ENCODE measurements around the gene CHRDL1. TPM values are rescaled to one million over a fixed set of nuclear protein-coding genes. Genes with fewer than 3 reads are reported as not detected.

CHRDL1 gene
- total and polyA plus RNA-seq, 4 experiments from 2014 or later = not detected

- Histone ChIP-seq H3K4me3 (ENCODE audit: low read length in 2 of 2) (no peak overlapping the region), H3K27me3 (ENCODE audit: insufficient read depth, low read length) (no peaks in the 10 kb centered on the region), H3K9me3 (ENCODE audit: control insufficient read depth in 1 of 2, low read length in 2 of 2) (no peaks in the 10 kb centered on the region), H3K27ac (ENCODE audit: low read depth, low read length) (no peak overlapping the region), H3K36me3 (ENCODE audit: insufficient read depth, low read length) (no peaks in the 10 kb centered on the region), H3K4me1 (ENCODE audit: insufficient read depth, low read length) (no peaks in the 10 kb centered on the region)
- ChIA-PET CTCF (ENCODE audit: partially characterized antibody) (no interaction called here), POLR2A (ENCODE audit: partially characterized antibody) (no interaction called here)
- Mint-ChIP-seq H3K9me3 (peaks cover 0 to 14% (median 4%) of the 10 kb centered on the region in 8 donors), H3K4me3 (no peak overlapping the region), H3K36me3 (no peaks in the 10 kb centered on the region), H3K4me1 (no peaks in the 10 kb centered on the region), H3K27ac (no peak overlapping the region), H3K27me3 (no peaks in the 10 kb centered on the region)
- intact Hi-C loops (cut with micrococcal nuclease) = no loop called here
- no peak for DNase-seq
Observed at GRCh38 chrX:110758781-110759422, 36.7 kb downstream of the CHRDL1 start.

- intact Hi-C loops (cut with micrococcal nuclease) = no loop called here
- H3K4me1 Mint-ChIP-seq = no peaks in the 10 kb centered on the region
- H3K27ac Mint-ChIP-seq = no peak overlapping the region
- Histone ChIP-seq H3K27me3 (ENCODE audit: insufficient read depth, low read length) (no peaks in the 10 kb centered on the region), H3K27ac (ENCODE audit: low read depth, low read length) (no peak overlapping the region), H3K36me3 (ENCODE audit: insufficient read depth, low read length) (no peaks in the 10 kb centered on the region), H3K4me3 (ENCODE audit: low read length in 2 of 2) (no peak overlapping the region), H3K4me1 (ENCODE audit: insufficient read depth, low read length) (no peaks in the 10 kb centered on the region), H3K9me3 (ENCODE audit: control insufficient read depth in 1 of 2, low read length in 2 of 2) (no peaks in the 10 kb centered on the region)
- no peak overlapping the region for H3K4me3 Mint-ChIP-seq
- DNase-seq = no peak
- H3K36me3 Mint-ChIP-seq = no peaks in the 10 kb centered on the region
- POLR2A ChIA-PET (ENCODE audit: partially characterized antibody) = no interaction called here
- peaks cover 0 to 10% (median 1%) of the 10 kb centered on the region in 8 donors for H3K9me3 Mint-ChIP-seq
- CTCF ChIA-PET (ENCODE audit: partially characterized antibody) = no interaction called here
- no peaks in the 10 kb centered on the region for H3K27me3 Mint-ChIP-seq
Observed at GRCh38 chrX:110755611-110756010, 40.0 kb downstream of the CHRDL1 start.

- H3K4me3 Mint-ChIP-seq = no peak overlapping the region
- H3K27ac Mint-ChIP-seq = no peak overlapping the region
- H3K27me3 Mint-ChIP-seq = no peaks in the 10 kb centered on the region
- POLR2A ChIA-PET (ENCODE audit: partially characterized antibody) = no interaction called here
- intact Hi-C loops (cut with micrococcal nuclease) = no loop called here
- Histone ChIP-seq H3K4me3 (ENCODE audit: low read length in 2 of 2) (no peak overlapping the region), H3K27me3 (ENCODE audit: insufficient read depth, low read length) (no peaks in the 10 kb centered on the region), H3K27ac (ENCODE audit: low read depth, low read length) (no peak overlapping the region), H3K4me1 (ENCODE audit: insufficient read depth, low read length) (no peaks in the 10 kb centered on the region), H3K36me3 (ENCODE audit: insufficient read depth, low read length) (no peaks in the 10 kb centered on the region), H3K9me3 (ENCODE audit: control insufficient read depth in 1 of 2, low read length in 2 of 2) (no peaks in the 10 kb centered on the region)
- DNase-seq = no peak
- H3K9me3 Mint-ChIP-seq = peaks cover 0 to 10% (median 1%) of the 10 kb centered on the region in 8 donors
- CTCF ChIA-PET (ENCODE audit: partially characterized antibody) = no interaction called here
- H3K36me3 Mint-ChIP-seq = no peaks in the 10 kb centered on the region
- H3K4me1 Mint-ChIP-seq = no peaks in the 10 kb centered on the region
Observed at GRCh38 chrX:110755061-110755460, 40.6 kb downstream of the CHRDL1 start.

- DNase-seq = no peak
- POLR2A ChIA-PET (ENCODE audit: partially characterized antibody) = no interaction called here
- no peak overlapping the region for H3K27ac ChIP-seq (ENCODE audit: low read depth, low read length)
- CTCF ChIA-PET (ENCODE audit: partially characterized antibody) = no interaction called here
- H3K9me3 ChIP-seq (ENCODE audit: control insufficient read depth in 1 of 2, low read length in 2 of 2) = no peaks in the 10 kb centered on the region
- no peaks in the 10 kb centered on the region for H3K36me3 ChIP-seq (ENCODE audit: insufficient read depth, low read length)
- Mint-ChIP-seq H3K4me3 (no peak overlapping the region), H3K4me1 (no peaks in the 10 kb centered on the region), H3K9me3 (no peaks in the 10 kb centered on the region), H3K36me3 (no peaks in the 10 kb centered on the region), H3K27ac (no peak overlapping the region), H3K27me3 (no peaks in the 10 kb centered on the region)
- no peak overlapping the region for H3K4me3 ChIP-seq (ENCODE audit: low read length in 2 of 2)
- H3K27me3 ChIP-seq (ENCODE audit: insufficient read depth, low read length) = no peaks in the 10 kb centered on the region
- intact Hi-C loops (cut with micrococcal nuclease) = no loop called here
- no peaks in the 10 kb centered on the region for H3K4me1 ChIP-seq (ENCODE audit: insufficient read depth, low read length)
Observed at GRCh38 chrX:110750526-110751189, 45.0 kb downstream of the CHRDL1 start.

GRCh38 chrX:110748256-110748806 lies 47.3 kb downstream of the CHRDL1 start:
- no peak overlapping the region for H3K4me3 ChIP-seq (ENCODE audit: low read length in 2 of 2)
- POLR2A ChIA-PET (ENCODE audit: partially characterized antibody) = no interaction called here
- no peak overlapping the region for H3K27ac ChIP-seq (ENCODE audit: low read depth, low read length)
- Mint-ChIP-seq H3K27me3 (peaks cover 0 to 2% of the 10 kb centered on the region in 2 donors), H3K9me3 (no peaks in the 10 kb centered on the region), H3K27ac (no peak overlapping the region), H3K4me3 (no peak overlapping the region), H3K36me3 (no peaks in the 10 kb centered on the region), H3K4me1 (no peaks in the 10 kb centered on the region)
- CTCF ChIA-PET (ENCODE audit: partially characterized antibody) = no interaction called here
- no peaks in the 10 kb centered on the region for H3K9me3 ChIP-seq (ENCODE audit: control insufficient read depth in 1 of 2, low read length in 2 of 2)
- intact Hi-C loops (cut with micrococcal nuclease) = no loop called here
- H3K4me1 ChIP-seq (ENCODE audit: insufficient read depth, low read length) = no peaks in the 10 kb centered on the region
- no peak for DNase-seq
- no peaks in the 10 kb centered on the region for H3K27me3 ChIP-seq (ENCODE audit: insufficient read depth, low read length)
- H3K36me3 ChIP-seq (ENCODE audit: insufficient read depth, low read length) = no peaks in the 10 kb centered on the region

GRCh38 chrX:110746014-110746413 lies 49.6 kb downstream of the CHRDL1 start:
- POLR2A ChIA-PET (ENCODE audit: partially characterized antibody) = no interaction called here
- Mint-ChIP-seq H3K9me3 (no peaks in the 10 kb centered on the region), H3K27ac (no peak overlapping the region), H3K27me3 (peaks cover 0 to 2% of the 10 kb centered on the region in 2 donors), H3K4me1 (no peaks in the 10 kb centered on the region), H3K36me3 (no peaks in the 10 kb centered on the region), H3K4me3 (no peak overlapping the region)
- H3K4me1 ChIP-seq (ENCODE audit: insufficient read depth, low read length) = no peaks in the 10 kb centered on the region
- no peak overlapping the region for H3K4me3 ChIP-seq (ENCODE audit: low read length in 2 of 2)
- DNase-seq = no peak
- no peak overlapping the region for H3K27ac ChIP-seq (ENCODE audit: low read depth, low read length)
- H3K36me3 ChIP-seq (ENCODE audit: insufficient read depth, low read length) = no peaks in the 10 kb centered on the region
- CTCF ChIA-PET (ENCODE audit: partially characterized antibody) = no interaction called here
- H3K9me3 ChIP-seq (ENCODE audit: control insufficient read depth in 1 of 2, low read length in 2 of 2) = no peaks in the 10 kb centered on the region
- no peaks in the 10 kb centered on the region for H3K27me3 ChIP-seq (ENCODE audit: insufficient read depth, low read length)
- intact Hi-C loops (cut with micrococcal nuclease) = no loop called here

- no peak overlapping the region for H3K27ac ChIP-seq (ENCODE audit: low read depth, low read length)
- H3K4me1 ChIP-seq (ENCODE audit: insufficient read depth, low read length) = no peaks in the 10 kb centered on the region
- Mint-ChIP-seq H3K9me3 (no peaks in the 10 kb centered on the region), H3K36me3 (no peaks in the 10 kb centered on the region), H3K4me3 (no peak overlapping the region), H3K4me1 (no peaks in the 10 kb centered on the region), H3K27ac (no peak overlapping the region), H3K27me3 (peaks cover 0 to 2% of the 10 kb centered on the region in 2 donors)
- H3K27me3 ChIP-seq (ENCODE audit: insufficient read depth, low read length) = no peaks in the 10 kb centered on the region
- intact Hi-C loops (cut with micrococcal nuclease) = no loop called here
- no peaks in the 10 kb centered on the region for H3K36me3 ChIP-seq (ENCODE audit: insufficient read depth, low read length)
- ChIA-PET POLR2A (ENCODE audit: partially characterized antibody) (no interaction called here), CTCF (ENCODE audit: partially characterized antibody) (no interaction called here)
- no peak for DNase-seq
- no peak overlapping the region for H3K4me3 ChIP-seq (ENCODE audit: low read length in 2 of 2)
- H3K9me3 ChIP-seq (ENCODE audit: control insufficient read depth in 1 of 2, low read length in 2 of 2) = no peaks in the 10 kb centered on the region
Observed at GRCh38 chrX:110745288-110745687, 50.3 kb downstream of the CHRDL1 start.
